ENCODE measurements around the gene TSPAN19.

DNA sequence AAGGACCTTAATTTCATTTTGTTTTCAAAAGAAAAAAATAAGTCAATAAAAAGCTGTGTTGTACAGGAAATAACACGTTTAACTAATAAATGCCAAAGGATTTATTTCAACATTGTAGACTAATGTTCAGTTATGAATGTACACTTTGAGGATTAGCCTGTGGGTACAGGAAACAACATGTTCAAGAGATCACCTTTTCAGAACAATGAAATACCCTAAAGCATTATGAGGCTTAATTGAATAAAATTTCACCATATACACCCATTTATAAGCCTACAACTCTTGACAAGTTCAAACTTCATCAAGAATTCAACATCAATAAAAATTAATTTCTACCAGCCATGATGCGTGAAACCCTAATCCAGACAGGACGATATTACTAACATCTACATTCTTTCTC lies 66.9 kb downstream of the TSPAN19 start:
- TF ChIP-seq, protein P1, sequence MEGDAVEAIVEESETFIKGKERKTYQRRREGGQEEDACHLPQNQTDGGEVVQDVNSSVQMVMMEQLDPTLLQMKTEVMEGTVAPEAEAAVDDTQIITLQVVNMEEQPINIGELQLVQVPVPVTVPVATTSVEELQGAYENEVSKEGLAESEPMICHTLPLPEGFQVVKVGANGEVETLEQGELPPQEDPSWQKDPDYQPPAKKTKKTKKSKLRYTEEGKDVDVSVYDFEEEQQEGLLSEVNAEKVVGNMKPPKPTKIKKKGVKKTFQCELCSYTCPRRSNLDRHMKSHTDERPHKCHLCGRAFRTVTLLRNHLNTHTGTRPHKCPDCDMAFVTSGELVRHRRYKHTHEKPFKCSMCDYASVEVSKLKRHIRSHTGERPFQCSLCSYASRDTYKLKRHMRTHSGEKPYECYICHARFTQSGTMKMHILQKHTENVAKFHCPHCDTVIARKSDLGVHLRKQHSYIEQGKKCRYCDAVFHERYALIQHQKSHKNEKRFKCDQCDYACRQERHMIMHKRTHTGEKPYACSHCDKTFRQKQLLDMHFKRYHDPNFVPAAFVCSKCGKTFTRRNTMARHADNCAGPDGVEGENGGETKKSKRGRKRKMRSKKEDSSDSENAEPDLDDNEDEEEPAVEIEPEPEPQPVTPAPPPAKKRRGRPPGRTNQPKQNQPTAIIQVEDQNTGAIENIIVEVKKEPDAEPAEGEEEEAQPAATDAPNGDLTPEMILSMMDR (optimal IDR thresholded peaks at IDR 0.05 in 1 of 3, IDR thresholded peaks at IDR 0.05 in 1 of 3, conservative IDR thresholded peaks at IDR 0.05 in 1 of 3; ENCODE audit: extremely low read depth in 1 of 3, insufficient read depth in 2 of 3, low read length in 3 of 3) = no peak
- no peak for TF ChIP-seq EZH2 (IDR thresholded peaks at IDR 0.05; ENCODE audit: low read length)

Measured in keratinocyte (primary cell).